Astrocyte (in vitro differentiated cells and primary cell): ENCODE results near the gene FGD5. TPM values are rescaled to one million over a fixed set of nuclear protein-coding genes. Genes with fewer than 3 reads are reported as not detected.
A peak's percentile ranks its signal among the peaks of the same experiment; 100 is the strongest.

ENCODE experiments used
- DNase-seq: peaks from one replicate; pipeline ENCODE4 v3.0.0-alpha.2; 2010; ENCODE audit warnings: low read depth
- FAIRE-seq: peaks from 2 replicates; lab custom pipeline; 2011; peaks lifted over from hg19 to GRCh38; lab: Jason Lieb, UNC
- H2AFZ ChIP-seq: 2 replicates; pipeline ENCODE4 v1.6.0; 2012; ENCODE audit warnings: low read depth, low read length, inconsistent platforms
- H3K27ac ChIP-seq: 2 replicates; pipeline ENCODE4 v1.5.1; 2011; ENCODE audit warnings: low read depth, low read length, inconsistent platforms
- H3K27me3 ChIP-seq: 2 replicates; pipeline ENCODE4 v1.6.0; 2011; ENCODE audit warnings: low read length, inconsistent platforms; ENCODE audit not compliant: insufficient read depth
- H3K36me3 ChIP-seq: 2 replicates; pipeline ENCODE4 v1.5.1; 2011; ENCODE audit warnings: low read length, inconsistent platforms; ENCODE audit not compliant: insufficient read depth
- H3K4me1 ChIP-seq: 2 replicates; pipeline ENCODE4 v1.5.1; 2011; ENCODE audit warnings: low read length, inconsistent platforms; ENCODE audit not compliant: insufficient read depth
- H3K4me2 ChIP-seq: 2 replicates; pipeline ENCODE4 v1.6.0; 2012; ENCODE audit warnings: low read length, inconsistent platforms
- H3K4me3 ChIP-seq: 2 replicates; pipeline ENCODE4 v1.5.1; 2011; ENCODE audit warnings: low read depth, mild to moderate bottlenecking, low read length, inconsistent platforms; ENCODE audit not compliant: insufficient read depth
- H3K79me2 ChIP-seq: 2 replicates; pipeline ENCODE4 v1.6.0; 2012; ENCODE audit warnings: mild to moderate bottlenecking, low read length, inconsistent platforms; ENCODE audit not compliant: insufficient read depth
- H3K9ac ChIP-seq: 2 replicates; pipeline ENCODE4 v1.6.0; 2012; ENCODE audit warnings: mild to moderate bottlenecking, low read length, inconsistent platforms
- H3K9me3 ChIP-seq: 2 replicates; pipeline ENCODE4 v1.5.1; 2012; ENCODE audit warnings: low read depth, mild to moderate bottlenecking, low read length, inconsistent platforms; ENCODE audit not compliant: insufficient read depth
- H4K20me1 ChIP-seq: 2 replicates; pipeline ENCODE4 v1.6.0; 2012; ENCODE audit warnings: low read length, inconsistent platforms; ENCODE audit not compliant: insufficient read depth
- H3K27ac Mint-ChIP-seq: one replicate; pipeline ENCODE4 v1.8.0; 2021; ENCODE audit warnings: mild to moderate bottlenecking, mixed read lengths; ENCODE audit not compliant: unreplicated experiment
- H3K27me3 Mint-ChIP-seq: one replicate; pipeline ENCODE4 v1.8.0; 2021; ENCODE audit warnings: low read depth, mixed read lengths; ENCODE audit not compliant: unreplicated experiment
- H3K36me3 Mint-ChIP-seq: one replicate; pipeline ENCODE4 v1.8.0; 2021; ENCODE audit warnings: low read depth, mixed read lengths; ENCODE audit not compliant: unreplicated experiment
- H3K4me1 Mint-ChIP-seq: one replicate; pipeline ENCODE4 v1.8.0; 2021; ENCODE audit warnings: low read depth, mixed read lengths; ENCODE audit not compliant: unreplicated experiment
- H3K4me3 Mint-ChIP-seq: one replicate; pipeline ENCODE4 v1.8.0; 2021; ENCODE audit warnings: mild to moderate bottlenecking, moderate library complexity, mixed read lengths; ENCODE audit not compliant: unreplicated experiment
- H3K9me3 Mint-ChIP-seq: one replicate; pipeline ENCODE4 v1.8.0; 2021; ENCODE audit warnings: mild to moderate bottlenecking, mixed read lengths; ENCODE audit not compliant: unreplicated experiment
- EZH2 ChIP-seq: IDR thresholded peaks from 2 replicates; pipeline ENCODE4 v1.6.1; 2012; ENCODE audit warnings: mild to moderate bottlenecking, low read length, inconsistent platforms; ENCODE audit not compliant: insufficient read depth
- total RNA-seq: library from RNA; stranded (reverse); gene quantifications from 2 replicates; pipeline ENCODE4 v1.2.1, GENCODE V29; 2021
- TF ChIP-seq, protein P1 (sequence below): IDR thresholded peaks from 2 replicates; pipeline ENCODE4 v1.5.1; 2011; ENCODE audit warnings: low read depth, mild to moderate bottlenecking, inconsistent platforms, low read length, moderate library complexity; ENCODE audit not compliant: insufficient read depth

Gene FGD5
- total RNA-seq, 1 donor from 2014 or later = 2.0 TPM

DNA sequence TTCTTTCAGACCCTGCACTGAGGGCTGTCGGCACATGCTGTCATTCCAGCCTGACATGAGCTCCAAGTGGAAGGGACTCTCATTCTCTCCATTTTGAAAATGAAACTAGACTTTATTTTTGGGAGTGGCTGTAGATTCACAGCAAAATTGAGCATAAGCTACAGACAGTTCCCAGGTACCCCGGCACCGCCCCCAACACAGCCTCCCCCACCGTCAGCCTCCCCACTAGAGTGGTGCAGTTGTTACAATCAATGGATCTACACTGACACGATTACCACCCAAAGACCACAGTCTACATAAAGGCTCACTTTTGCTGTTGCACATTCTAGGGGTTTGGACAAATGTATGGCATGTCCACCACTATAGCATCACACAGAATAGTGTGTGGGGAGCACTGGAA lies 29.5 kb upstream of the FGD5 start:
- Histone ChIP-seq H3K4me3 (no peak overlapping the region), H3K9ac (no peak overlapping the region), H2AFZ (no peak overlapping the region), H3K36me3 (no peaks in the 10 kb centered on the region), H3K4me2 (no peak overlapping the region), H3K79me2 (no peaks in the 10 kb centered on the region), H3K9me3 (no peaks in the 10 kb centered on the region), H3K4me1 (peaks cover 8% of the 10 kb centered on the region), H3K27me3 (peaks cover 12% of the 10 kb centered on the region), H4K20me1 (no peaks in the 10 kb centered on the region), H3K27ac (no peak overlapping the region)
- Mint-ChIP-seq H3K27me3 (peaks cover 51% of the 10 kb centered on the region), H3K9me3 (no peaks in the 10 kb centered on the region), H3K27ac (no peak overlapping the region), H3K36me3 (peaks cover 1% of the 10 kb centered on the region), H3K4me1 (peaks cover 2% of the 10 kb centered on the region), H3K4me3 (no peak overlapping the region)
- FAIRE-seq = no peak
- TF ChIP-seq, protein P1, sequence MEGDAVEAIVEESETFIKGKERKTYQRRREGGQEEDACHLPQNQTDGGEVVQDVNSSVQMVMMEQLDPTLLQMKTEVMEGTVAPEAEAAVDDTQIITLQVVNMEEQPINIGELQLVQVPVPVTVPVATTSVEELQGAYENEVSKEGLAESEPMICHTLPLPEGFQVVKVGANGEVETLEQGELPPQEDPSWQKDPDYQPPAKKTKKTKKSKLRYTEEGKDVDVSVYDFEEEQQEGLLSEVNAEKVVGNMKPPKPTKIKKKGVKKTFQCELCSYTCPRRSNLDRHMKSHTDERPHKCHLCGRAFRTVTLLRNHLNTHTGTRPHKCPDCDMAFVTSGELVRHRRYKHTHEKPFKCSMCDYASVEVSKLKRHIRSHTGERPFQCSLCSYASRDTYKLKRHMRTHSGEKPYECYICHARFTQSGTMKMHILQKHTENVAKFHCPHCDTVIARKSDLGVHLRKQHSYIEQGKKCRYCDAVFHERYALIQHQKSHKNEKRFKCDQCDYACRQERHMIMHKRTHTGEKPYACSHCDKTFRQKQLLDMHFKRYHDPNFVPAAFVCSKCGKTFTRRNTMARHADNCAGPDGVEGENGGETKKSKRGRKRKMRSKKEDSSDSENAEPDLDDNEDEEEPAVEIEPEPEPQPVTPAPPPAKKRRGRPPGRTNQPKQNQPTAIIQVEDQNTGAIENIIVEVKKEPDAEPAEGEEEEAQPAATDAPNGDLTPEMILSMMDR = no peak
- no peak for TF ChIP-seq EZH2
- no peak for DNase-seq

GRCh38 chr3:14789640-14790285 lies 29.0 kb upstream of the FGD5 start:
- H3K36me3 ChIP-seq = no peaks in the 10 kb centered on the region
- peaks cover 8% of the 10 kb centered on the region for H3K4me1 ChIP-seq
- no peaks in the 10 kb centered on the region for H3K79me2 ChIP-seq
- DNase-seq (no peak), FAIRE-seq (no peak)
- Mint-ChIP-seq H3K27me3 (peaks cover 47% of the 10 kb centered on the region), H3K4me3 (no peak overlapping the region), H3K27ac (no peak overlapping the region), H3K4me1 (peaks cover 2% of the 10 kb centered on the region), H3K36me3 (peaks cover 1% of the 10 kb centered on the region), H3K9me3 (no peaks in the 10 kb centered on the region)
- H2AFZ ChIP-seq = no peak overlapping the region
- no peaks in the 10 kb centered on the region for H4K20me1 ChIP-seq
- no peak overlapping the region for H3K27ac ChIP-seq
- H3K9me3 ChIP-seq = no peaks in the 10 kb centered on the region
- H3K4me2 ChIP-seq = no peak overlapping the region
- H3K9ac ChIP-seq = no peak overlapping the region
- no peak for TF ChIP-seq EZH2
- TF ChIP-seq, protein P1 = no peak
- peaks cover 12% of the 10 kb centered on the region for H3K27me3 ChIP-seq
- H3K4me3 ChIP-seq = no peak overlapping the region

DNA sequence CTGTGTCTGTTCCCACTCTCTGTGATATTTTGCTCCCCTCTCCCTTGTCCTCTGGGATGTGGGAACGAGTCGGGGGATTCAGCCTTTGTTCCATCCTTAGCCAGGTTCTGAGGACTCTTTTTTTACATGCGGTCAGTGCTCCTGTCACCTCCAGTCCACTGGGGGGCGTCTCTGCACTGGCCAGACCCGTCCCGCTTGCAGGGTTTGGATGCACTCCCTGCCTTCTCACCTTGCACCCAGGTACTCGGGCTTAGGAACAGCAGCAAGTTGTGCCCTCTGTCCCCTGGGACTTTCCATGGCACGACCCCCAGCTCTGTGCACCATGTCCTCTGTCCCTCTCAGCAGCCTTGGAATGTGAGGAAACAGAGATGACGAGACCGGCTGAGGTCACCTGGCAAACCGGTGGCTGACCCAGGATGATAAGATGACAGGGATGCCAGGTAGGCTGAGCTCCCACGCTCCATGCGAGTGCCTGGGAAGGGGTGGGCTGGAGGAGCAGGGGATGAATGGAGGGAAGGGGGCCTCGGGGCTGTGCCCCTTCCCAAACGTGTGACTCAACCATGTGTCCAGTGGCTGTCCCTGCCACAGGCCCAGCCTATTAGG lies 27.3 kb upstream of the FGD5 start:
- Histone ChIP-seq H3K79me2 (no peaks in the 10 kb centered on the region), H3K4me3 (no peak overlapping the region), H3K27me3 (peaks cover 24% of the 10 kb centered on the region), H3K4me2 (peak overlapping the region; percentile 39), H3K36me3 (no peaks in the 10 kb centered on the region), H3K9ac (no peak overlapping the region), H3K9me3 (no peaks in the 10 kb centered on the region), H2AFZ (peak overlapping the region; percentile 64), H4K20me1 (no peaks in the 10 kb centered on the region), H3K4me1 (peaks cover 8% of the 10 kb centered on the region), H3K27ac (no peak overlapping the region)
- Mint-ChIP-seq H3K4me1 (peaks cover 2% of the 10 kb centered on the region), H3K36me3 (peaks cover 1% of the 10 kb centered on the region), H3K27ac (no peak overlapping the region), H3K4me3 (no peak overlapping the region), H3K9me3 (no peaks in the 10 kb centered on the region), H3K27me3 (peaks cover 45% of the 10 kb centered on the region)
- no peak for TF ChIP-seq EZH2
- TF ChIP-seq, protein P1 = peak; percentile 61
- no peak for FAIRE-seq
- peak; percentile 3 for DNase-seq
